SW 1271 (cell line): ENCODE data around the gene ZBTB17.
"Not testable (repeated sequence)": the region's sequence is repeated elsewhere in the genome, so short reads cannot be mapped to it uniquely, and the experiment has no call there.

Experiments
- DNase-seq, 2 experiments: peaks; one replicate each; lab custom pipeline; 2025; lab: John Stamatoyannopoulos, UW

The ZBTB17 gene

DNA sequence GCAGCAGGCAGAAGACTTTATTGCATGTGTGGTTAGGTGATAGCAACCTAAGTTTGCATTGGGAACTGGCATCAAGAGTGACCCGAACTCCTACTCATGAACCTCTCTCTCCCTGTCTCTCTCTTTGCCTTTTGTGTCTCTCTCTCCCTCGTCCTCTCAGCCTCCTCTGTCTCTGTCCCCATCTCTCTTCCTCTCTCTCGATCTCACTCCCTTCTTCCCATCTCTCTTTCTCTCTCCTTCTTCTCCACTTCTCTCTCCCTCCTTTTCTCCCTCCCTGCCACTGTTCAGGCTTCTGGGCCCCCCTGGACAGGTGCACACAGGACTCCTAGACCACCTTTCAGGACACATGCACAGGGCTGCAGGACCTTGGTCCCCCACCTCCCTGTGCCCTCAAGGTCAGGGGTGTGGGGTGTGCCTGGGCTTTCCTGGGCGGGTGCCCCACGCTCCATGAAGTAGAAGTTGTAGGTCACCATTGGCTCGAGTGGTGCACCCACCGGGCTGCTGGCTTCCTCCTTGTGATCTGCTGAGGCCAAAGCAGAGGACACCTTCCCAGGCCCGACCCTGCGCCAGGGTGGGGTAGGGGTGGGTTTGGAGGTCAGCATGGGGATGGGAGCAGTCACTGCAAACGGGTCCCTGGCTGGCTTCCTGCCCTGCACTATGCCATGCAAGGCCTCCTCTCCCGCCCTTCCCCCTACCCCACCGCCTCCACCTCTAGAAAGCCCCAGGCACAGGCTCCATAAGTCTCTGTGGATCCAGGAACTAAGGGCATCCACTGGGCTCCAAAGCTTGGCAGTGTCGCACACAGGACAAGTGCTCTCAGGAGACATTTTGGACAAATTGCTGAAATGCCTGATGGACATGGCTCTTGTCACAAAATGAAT, 13.2 kb upstream of the ZBTB17 start:
- DNase-seq, result no peak

DNA sequence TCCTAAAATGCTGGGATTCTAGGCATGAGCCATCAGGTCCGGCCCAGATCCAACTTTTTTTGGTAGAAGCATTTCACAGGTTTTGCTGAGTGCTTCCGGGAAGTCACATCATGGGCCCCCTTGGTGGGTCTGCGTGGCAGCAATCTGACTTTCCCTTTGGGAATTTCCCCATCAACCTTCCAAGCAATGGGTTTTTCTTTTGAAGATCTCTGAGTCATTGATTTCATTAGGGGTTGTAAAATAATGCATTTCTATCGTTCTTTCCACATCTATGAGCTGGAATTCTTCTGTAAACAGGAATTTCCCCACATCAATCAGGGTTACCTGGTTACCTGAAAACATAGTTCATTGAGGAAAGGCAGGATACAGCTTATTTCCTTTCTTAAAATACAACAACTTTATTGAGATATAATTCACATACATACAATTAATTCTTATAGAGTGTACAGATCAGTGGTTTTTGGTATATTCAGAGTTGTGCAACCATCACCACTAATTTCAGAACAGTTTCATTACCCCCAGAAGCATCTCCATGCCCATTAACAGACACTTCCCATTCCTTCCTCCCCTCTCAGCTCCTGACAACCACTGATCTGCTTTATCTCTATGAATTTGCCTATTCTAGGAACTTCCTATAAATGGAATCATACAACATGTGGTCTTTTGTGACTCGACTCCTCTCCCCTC, 9.9 kb upstream of the ZBTB17 start:
- DNase-seq, result no peak

DNA sequence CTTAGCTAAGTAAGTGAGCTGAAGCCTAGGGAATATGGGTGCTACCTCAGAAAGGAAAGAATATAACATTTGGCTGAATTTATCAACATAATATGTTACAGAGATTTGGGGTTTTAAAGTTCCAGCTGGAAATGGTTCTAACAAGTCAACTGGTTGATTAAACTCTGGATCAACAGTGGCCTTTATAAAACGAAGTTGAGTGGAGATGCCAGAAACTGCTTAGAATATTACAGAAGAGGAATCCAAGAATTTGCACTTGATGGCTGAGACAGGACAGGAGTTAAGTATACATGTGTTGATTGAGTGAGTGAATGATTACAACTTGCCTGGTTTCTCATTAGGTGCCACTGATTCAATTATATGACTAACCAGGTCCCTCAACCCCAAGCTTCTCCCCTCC, 7.4 kb upstream of the ZBTB17 start:
- no peak for DNase-seq

DNA sequence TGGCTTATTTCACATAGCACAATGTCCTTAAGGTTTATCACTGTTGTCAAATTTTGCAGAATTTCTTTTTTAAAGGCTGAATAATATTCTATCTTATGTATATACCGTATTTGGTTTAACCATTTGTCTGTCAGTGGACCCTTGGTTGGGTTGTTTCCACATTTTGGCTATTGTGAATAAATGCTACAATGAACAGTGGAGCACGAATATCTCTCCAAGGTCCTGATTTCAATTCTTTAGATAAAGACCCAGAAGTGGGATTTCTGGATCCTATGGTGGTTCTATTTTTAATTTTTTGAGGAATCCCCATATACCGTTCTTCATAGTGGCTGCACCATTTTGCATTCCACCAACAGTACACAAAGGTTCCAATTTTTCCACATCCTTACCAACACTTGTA, 5.8 kb upstream of the ZBTB17 start:
- no peak for DNase-seq

DNA sequence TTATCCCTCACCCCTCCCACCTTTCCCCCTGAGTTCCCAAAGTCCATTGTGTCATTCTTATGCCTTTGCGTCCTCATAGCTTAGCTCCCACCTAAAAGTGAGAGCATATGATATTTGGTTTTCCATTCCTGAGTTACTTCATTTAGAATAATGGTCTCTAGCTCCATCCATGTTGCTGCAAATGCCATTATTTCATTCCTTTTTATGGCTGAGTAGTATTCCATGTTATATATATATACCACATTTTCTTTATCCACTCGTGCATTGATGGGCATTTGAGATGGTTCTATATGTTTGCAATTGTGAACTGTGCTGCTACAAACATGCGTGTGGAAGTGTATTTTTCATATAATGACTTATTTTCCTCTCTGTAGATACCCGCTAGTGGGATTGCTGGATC, 2.0 kb upstream of the ZBTB17 start:
- not testable (repeated sequence) for DNase-seq

DNA sequence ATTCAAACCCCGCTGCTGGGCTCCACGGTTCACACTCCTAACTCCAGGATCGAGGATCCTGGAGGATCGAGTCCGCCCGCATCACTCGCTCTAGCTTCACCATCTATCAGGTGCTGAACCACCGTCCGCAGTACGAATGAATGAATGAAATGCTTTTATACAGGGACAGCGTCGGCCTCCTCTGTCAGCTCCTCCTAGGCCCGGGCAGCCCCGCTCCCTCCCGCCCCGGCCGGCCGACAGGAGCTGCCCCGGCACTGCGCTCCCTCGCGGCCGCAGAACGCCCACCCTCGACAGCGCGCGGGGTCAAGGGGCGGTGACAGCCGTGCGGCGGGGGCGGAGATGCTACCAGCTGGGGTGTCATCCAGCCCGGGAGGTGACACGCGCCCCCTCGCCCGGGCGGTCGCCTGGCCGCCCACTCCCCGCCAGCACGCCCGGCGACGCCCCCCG, 520 bp downstream of the ZBTB17 start:
- peak in 1 of 2 experiments; percentile 35 for DNase-seq

DNA sequence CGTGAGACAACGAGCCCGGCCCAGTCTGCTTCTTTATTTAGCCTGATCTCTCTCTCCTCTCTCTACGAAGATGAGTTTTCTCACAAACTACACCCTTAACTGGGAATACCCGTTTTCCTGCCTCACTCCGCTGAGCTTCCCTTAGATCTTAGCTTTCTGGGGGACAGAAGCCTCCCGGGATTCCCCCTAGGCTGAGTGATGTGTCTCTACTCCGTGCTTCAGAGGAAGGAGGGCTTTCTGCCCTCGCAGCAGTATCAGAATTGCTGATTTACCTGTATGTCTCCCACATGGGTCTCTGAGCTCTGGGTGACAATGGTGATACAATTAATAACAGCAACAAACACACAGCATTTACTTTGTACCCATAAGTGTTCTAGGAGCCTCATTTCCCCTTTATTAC, 1.0 kb downstream of the ZBTB17 start:
- DNase-seq, result no peak

DNA sequence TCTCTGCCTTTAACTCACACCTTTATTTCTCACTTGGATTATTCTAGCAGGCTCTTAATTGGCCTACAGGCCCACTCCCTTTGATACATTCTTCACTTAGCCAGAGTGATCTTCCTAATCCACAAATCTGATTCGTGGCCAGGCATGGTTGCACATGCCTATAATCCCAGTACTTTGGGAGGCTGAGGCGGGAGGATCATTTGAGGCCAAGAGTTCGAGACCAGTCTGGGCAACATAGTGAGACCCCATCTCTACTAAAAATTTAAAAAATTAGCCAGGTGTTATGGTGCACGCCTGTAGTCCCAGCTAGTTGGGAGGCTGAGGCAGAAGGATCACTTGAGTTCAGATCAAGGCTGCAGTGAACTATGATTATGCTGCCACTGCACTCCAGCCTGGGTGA, 2.1 kb downstream of the ZBTB17 start:
- DNase-seq, result no peak

DNA sequence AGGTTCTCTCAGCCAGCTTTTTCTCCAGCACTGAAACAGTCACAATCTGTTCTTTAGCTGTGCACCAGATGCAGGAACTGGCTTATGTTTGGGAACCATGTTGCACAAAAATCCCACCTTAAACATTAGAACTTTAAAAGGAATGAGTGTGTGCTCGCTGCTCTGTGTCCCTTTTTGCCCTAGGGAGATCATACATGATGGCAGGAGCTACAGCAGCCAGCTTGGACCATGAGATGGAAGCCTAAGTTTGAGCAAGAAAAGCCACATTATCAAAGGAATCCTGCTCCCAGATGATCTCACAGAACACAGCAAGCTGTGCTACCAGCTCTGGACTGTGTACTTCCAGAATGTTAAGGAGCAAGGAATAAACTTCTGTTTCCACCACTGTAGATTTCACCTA, 3.5 kb downstream of the ZBTB17 start:
- DNase-seq, result no peak

DNA sequence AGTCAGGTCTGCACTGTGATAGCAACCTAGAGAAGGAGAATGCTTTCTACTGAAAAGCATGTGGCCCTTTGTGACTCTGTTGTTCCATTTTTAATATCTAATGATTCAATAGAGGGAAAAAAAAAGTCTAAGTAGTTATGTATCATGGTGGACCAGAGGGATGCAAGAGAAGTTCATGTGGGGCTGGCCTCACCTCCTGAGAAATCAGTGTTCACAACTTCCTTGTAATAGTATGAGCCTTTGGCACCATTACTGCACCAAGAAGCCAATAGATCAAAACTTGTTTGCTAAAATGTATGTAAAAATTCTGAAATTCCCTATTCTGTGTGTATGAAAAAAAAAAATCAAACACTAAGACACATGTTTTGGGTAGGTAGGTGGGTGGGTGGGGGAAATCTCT, 5.0 kb downstream of the ZBTB17 start:
- no peak for DNase-seq

DNA sequence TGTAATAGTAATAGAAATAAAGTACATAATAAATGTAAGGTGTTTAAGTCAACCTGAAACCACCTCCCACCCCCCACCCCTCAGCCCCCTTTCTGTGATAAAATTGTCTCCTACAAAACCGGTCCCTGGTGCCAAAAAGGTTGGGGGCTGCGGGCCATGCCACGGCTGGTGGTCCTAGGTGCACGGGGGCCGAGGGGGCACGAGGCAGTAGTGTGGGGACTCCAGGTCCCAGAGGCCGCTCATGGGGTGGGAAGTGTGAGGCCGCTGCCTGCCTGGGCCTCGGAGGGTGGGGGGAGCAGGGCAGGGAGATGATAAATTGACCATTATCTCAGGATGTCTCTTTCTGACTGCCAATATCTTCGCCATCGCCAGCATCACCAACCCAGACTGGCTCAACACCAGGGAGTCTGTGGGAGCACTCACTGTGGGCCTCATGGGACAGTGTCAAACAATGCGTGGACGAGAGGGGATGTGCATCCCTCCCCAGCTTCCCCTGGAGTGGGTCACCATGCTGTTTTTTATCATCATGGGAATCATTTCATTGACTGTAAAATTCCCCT, 6.5 kb downstream of the ZBTB17 start:
- DNase-seq, result no peak

DNA sequence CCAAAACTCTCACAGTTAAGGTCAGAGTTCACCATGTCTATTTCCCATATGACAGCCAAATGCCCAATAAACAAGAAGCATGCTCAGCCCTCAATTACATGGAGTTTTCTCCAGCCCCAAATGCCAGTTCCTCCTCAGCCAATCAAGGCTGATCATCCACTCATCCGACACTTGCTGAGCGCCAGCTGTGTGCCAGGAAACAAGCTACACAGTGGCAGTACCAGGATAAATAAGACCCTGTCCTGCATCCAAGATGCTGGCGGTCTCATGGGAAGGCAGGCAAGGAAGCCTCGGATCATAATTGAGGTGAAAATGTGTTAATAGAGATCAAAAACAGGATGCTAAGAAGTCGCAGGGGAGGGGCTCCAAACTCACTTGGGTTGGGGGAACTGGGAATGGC, 7.7 kb downstream of the ZBTB17 start:
- DNase-seq, result no peak

DNA sequence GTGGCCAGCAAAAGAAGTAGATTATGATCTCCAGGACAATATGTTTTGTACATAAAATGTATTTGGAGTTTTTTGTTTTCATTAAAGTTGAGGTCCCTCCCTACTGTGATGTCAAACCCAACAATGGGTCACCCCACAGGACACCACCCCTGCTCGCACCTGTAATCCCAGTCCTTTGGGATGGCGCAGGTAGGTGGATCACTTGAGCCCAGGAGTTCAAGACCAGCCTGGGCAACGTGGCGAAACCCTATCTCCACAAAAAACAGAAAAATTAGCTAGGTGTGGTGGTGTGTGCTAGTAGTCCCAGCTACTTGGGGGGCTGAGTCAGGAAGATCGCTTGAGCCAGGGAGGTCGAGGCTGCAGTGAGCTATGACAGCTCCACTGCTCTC, 9.0 kb downstream of the ZBTB17 start:
- no peak for DNase-seq

DNA sequence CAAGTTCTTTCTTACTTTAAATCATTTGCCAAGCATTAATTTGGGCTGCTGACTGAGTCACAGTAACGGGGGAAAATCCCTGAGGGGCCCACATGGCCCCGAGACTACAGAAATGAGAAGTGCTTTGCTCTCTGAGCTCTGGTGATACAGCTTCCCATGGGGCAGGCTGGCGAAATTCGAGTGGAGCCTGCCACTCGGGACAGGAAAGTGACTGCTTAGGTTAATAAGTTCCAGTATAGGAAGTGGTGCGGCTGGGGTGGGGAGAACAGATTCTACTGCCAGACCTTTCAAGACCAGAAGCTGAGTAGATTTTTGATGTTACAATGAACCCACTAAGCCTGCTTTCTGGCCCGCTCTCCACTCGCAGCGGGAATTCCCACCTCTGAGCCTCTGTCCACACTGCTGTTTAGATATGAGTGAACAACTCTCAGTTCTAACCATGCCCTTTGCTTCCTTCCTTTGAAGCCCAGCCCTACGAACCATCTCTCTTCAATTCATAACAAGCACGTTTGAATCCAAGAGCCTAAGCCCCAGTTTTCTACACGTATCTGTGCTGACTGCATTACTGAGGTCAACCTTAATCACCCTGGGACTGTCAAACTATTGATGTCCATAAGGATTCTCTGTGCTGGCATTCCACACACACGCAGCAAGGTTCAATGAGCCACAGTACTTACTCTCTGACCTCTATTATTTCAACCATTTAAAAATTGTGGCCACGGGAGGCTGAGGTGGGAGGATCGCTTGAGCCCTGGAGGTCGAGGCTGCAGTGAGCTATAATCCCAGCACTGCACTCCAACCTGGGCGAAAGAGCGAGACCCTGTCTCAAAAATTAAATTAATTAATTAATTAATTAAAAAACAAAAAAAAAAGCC, 9.6 kb downstream of the ZBTB17 start:
- DNase-seq, result no peak

DNA sequence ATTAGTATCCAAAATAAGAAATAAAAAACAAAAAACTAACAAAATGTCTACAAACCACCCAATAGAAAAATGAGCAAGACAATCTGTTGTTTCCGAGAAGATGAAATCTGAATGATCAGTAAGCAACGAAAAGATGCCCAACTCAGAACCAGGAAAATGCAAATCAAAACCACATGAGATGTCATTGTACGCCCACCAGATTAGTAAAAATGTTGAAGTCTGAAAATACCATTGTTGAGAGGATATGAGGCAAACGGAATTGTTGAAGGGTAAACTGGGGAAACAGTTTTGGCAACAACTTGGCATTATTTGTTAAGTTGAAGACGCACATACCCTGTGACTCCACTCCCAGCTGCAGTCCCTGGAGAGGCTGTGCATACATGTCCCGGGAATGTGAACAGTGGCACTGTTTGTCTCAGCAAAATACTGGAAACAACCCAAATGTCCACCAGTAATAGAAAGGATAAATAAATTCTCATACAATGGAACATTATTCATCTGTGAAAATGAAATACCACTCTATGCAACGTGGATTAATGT, 10.6 kb downstream of the ZBTB17 start:
- no peak for DNase-seq

DNA sequence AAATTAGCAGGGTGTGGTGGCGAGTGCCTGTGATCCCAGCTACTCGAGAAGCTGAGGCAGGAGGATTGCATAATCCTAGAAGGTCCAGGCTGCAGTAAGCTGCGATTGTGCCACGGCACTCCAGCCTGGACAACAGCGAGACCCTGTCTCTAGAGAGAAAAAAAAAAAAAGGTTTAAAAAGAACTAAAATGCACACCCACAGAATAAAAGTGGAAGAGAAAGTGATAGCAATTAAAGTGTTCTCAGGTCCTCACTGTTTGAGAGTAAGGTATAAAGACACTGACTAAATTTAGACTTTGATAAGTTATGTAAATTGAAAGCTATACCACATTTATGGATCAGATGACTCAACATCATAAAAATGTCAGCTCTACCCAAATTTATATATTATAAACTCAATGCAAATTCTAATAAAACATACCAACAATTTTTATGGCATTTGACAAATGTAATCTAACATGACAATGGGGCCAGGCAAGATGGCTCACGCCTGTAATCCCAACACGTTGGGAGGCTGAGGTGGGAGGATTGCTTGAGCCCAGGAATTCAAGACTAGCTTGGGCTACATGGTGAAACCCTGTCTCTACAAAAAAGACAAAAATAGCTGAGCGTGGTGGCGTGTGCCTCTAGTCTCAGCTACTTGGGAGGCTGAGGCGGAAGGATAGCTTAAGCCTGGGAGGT, 11.8 kb downstream of the ZBTB17 start:
- no peak for DNase-seq

DNA sequence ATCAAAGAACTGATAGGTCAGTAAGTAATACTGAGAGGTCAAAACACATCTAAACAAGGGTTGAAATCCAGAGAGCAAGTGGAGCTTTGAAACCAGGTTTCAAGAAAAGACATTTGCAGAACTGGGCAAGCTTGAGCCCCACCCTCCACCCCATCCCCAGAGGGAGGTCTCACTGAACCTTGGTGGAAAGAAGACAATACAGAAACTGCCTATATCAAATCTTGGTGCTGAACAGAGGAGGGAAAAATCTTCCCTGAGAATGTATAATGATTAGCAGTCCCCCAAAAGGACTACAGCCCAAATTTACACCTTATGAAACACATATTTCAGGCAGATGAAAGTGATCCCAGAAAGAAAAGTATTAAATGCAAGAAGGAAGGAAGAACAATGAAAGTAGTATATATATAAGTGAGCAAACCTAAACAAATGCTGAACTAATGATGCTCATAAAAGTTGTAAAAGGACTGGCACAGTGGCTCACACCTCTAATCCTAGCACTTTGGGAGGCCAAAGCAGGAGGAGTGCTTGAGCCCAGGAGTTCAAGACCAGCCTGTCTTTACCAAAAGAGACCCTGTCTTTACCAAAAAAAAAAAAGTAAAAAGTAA, 12.4 kb downstream of the ZBTB17 start:
- no peak for DNase-seq

DNA sequence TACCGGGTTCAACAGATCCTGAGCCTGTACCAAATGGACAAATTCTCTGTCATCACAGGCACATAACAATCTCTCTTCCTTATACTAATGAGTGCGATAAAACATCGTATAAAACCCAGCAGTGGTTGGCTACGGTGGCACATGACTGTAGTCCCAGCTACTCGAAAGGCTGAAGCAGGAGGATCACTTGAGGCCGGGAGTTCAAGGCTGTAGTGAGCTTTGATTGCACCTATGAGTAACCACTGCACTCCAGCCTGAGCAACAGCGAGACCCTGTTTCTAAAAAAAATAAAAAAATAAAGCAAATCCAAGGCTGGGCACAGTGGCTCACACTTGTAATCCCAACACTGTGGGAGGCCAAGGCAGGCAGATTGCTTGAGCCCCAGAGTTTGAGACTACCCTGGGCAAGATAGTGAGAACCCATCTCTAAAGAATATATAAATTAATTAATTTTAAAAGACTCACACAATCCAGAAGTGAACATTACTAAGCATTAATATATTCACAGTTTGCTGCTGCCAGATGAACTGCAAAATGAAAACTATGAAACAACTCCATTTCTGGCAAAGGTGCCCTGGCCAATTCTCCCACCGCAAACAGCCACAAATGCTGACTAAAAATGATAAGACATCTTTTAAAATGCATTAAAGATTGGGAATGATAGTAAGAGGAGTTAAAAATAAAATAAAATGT, 13.1 kb downstream of the ZBTB17 start:
- DNase-seq, result no peak

DNA sequence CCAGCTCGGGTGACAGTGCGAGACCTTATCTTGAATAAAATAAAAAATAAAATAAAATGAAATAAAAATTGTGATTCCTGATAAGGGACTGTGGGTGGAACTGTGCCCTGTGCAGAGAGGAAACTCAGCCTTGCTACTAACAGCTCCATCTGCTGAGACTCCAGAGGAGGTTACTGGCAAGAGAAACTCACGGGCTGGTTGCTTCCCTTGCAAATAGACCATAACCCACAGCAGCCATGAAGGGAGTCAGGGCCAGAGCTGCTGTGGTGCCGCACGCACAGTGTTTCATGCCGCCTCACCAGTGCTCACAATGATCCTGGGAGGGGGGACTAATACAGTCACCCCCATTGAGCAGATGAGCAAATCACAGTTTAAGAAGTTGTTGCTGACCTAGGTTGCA, 13.7 kb downstream of the ZBTB17 start:
- no peak for DNase-seq

DNA sequence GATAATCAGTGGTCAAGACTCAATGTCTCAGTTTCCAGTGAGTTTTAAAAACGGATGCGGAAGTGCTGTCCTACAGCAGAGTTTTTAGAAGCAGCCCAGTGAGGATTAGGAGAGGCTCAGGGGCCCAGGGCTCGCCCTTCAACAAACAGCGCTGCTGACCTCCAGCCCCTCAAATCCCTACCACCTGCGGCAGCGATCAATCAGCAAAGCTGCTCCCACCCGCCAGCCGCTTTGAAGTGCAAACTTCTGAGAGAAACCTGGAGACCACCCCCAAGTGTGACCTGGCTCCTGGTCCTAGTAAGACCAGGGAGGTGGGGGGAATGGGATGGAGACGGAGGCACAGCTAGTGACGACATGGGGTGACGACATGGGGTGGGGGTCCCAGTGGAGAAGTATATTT, 14.4 kb downstream of the ZBTB17 start:
- no peak for DNase-seq
